ENCODE results near the gene SLC16A6. TPM values are rescaled to one million over a fixed set of nuclear protein-coding genes. Genes with fewer than 3 reads are reported as not detected.

The SLC16A6 gene
- total RNA-seq, 4 donors from 2014 or later: 2.7 to 10.0 (median 5.1) TPM

GRCh38 chr17:68307443-68307842 is 16.5 kb upstream of the SLC16A6 start:
- H3K4me3 ChIP-seq: no peak overlapping the region
- no peaks in the 10 kb centered on the region for H3K27me3 ChIP-seq
- no peak overlapping the region for H3K27ac ChIP-seq
- TF ChIP-seq POLR2A (IDR thresholded peaks at IDR 0.05) (no peak), POLR2AphosphoS5 (IDR thresholded peaks at IDR 0.05) (no peak), EP300 (IDR thresholded peaks at IDR 0.05) (no peak), CTCF (IDR thresholded peaks at IDR 0.05) (no peak)
- 89% methylated on average over 8 of the region's 8 CpGs for WGBS
- no peak for DNase-seq (ENCODE audit: low spot score in 2 of 2)
- H3K9me3 ChIP-seq: no peaks in the 10 kb centered on the region
- no peaks in the 10 kb centered on the region for H3K4me1 ChIP-seq
- no peaks in the 10 kb centered on the region for H3K36me3 ChIP-seq

GRCh38 chr17:68306819-68307218 is 15.9 kb upstream of the SLC16A6 start:
- TF ChIP-seq POLR2AphosphoS5 (IDR thresholded peaks at IDR 0.05) (no peak), CTCF (IDR thresholded peaks at IDR 0.05) (no peak), EP300 (IDR thresholded peaks at IDR 0.05) (no peak), POLR2A (IDR thresholded peaks at IDR 0.05) (no peak)
- WGBS: 60% methylated on average over 6 of the region's 6 CpGs
- no peaks in the 10 kb centered on the region for H3K4me1 ChIP-seq
- H3K27ac ChIP-seq: no peak overlapping the region
- no peaks in the 10 kb centered on the region for H3K36me3 ChIP-seq
- DNase-seq (ENCODE audit: low spot score in 2 of 2): no peak
- H3K9me3 ChIP-seq: no peaks in the 10 kb centered on the region
- H3K4me3 ChIP-seq: no peak overlapping the region
- H3K27me3 ChIP-seq: no peaks in the 10 kb centered on the region

DNA sequence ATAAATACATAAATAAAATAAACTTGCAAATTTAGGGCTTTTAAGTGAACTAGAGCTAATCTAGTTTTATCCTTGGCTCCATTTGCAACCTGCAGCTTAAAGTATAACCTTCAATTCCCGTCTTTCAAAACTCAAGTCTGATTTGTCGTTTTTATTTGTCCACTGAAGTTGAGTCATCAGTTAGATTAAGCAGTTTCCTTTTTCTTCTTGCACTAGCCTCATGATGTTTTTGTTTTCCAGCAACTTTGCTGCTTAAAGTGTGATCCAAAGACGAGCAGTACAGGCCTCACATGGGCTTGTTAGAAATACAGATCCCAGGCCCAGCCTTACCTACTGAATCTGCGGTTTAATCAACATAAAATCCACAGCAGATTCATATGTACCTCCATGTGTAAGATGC is 14.2 kb upstream of the SLC16A6 start:
- H3K9me3 ChIP-seq: no peaks in the 10 kb centered on the region
- DNase-seq (ENCODE audit: low spot score in 2 of 2): no peak
- H3K27me3 ChIP-seq: no peaks in the 10 kb centered on the region
- TF ChIP-seq CTCF (IDR thresholded peaks at IDR 0.05) (no peak), EP300 (IDR thresholded peaks at IDR 0.05) (no peak), POLR2AphosphoS5 (IDR thresholded peaks at IDR 0.05) (no peak), POLR2A (IDR thresholded peaks at IDR 0.05) (no peak)
- 80% methylated on average over 4 of the region's 4 CpGs for WGBS
- H3K4me3 ChIP-seq: no peak overlapping the region
- no peak overlapping the region for H3K27ac ChIP-seq
- H3K4me1 ChIP-seq: no peaks in the 10 kb centered on the region
- H3K36me3 ChIP-seq: no peaks in the 10 kb centered on the region

- Histone ChIP-seq H3K36me3 (no peaks in the 10 kb centered on the region), H3K4me3 (no peak overlapping the region), H3K4me1 (no peaks in the 10 kb centered on the region), H3K9me3 (no peaks in the 10 kb centered on the region), H3K27me3 (no peaks in the 10 kb centered on the region), H3K27ac (no peak overlapping the region)
- peak in 1 of 2 donors; percentile 15 for DNase-seq (ENCODE audit: low spot score in 2 of 2)
- 96% methylated on average over 6 of the region's 6 CpGs for WGBS
- no peak for TF ChIP-seq EP300 (IDR thresholded peaks at IDR 0.05)
- no peak for TF ChIP-seq POLR2A (IDR thresholded peaks at IDR 0.05)
- no peak for TF ChIP-seq POLR2AphosphoS5 (IDR thresholded peaks at IDR 0.05)
- TF ChIP-seq CTCF (IDR thresholded peaks at IDR 0.05): no peak
Observed at GRCh38 chr17:68304706-68305105, 13.8 kb upstream of the SLC16A6 start.

DNA sequence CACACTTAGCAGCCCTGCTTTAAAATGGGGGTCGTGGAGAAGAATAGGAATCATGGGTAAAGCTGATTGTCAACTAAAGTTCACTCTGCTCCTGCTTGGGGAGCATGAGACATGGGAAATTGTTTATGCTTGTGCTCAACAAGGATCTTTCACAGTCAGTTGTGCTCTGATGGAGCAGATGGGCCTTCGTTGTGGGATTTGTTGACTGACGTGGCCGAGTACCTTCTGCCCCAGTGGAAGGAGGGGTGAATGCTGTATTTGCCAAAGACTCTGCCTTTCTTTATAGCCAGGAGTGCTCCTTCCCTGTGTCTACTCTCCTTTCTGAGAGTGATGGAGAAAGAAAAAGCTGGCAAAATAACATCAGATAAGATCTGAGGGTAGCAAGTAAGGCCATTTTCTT is 11.7 kb upstream of the SLC16A6 start:
- 68% methylated on average over 4 of the region's 4 CpGs for WGBS
- H3K36me3 ChIP-seq: no peaks in the 10 kb centered on the region
- H3K4me1 ChIP-seq: peaks cover 5% of the 10 kb centered on the region
- H3K4me3 ChIP-seq: no peak overlapping the region
- no peak for DNase-seq (ENCODE audit: low spot score in 2 of 2)
- no peaks in the 10 kb centered on the region for H3K27me3 ChIP-seq
- H3K9me3 ChIP-seq: no peaks in the 10 kb centered on the region
- H3K27ac ChIP-seq: no peak overlapping the region
- no peak for TF ChIP-seq POLR2A (IDR thresholded peaks at IDR 0.05)
- no peak for TF ChIP-seq CTCF (IDR thresholded peaks at IDR 0.05)
- no peak for TF ChIP-seq POLR2AphosphoS5 (IDR thresholded peaks at IDR 0.05)
- no peak for TF ChIP-seq EP300 (IDR thresholded peaks at IDR 0.05)

All from suprapubic skin (tissue), 4 donors.